Astrocyte (in vitro differentiated cells and primary cell): ENCODE results near the gene PLEKHA1.

Experiments
- CTCF ChIP-seq: IDR thresholded peaks from 2 replicates; pipeline ENCODE4 v1.5.1; 2011; ENCODE audit warnings: low read depth, mild to moderate bottlenecking, inconsistent platforms, low read length, moderate library complexity; ENCODE audit not compliant: insufficient read depth
- EZH2 ChIP-seq: IDR thresholded peaks from 2 replicates; pipeline ENCODE4 v1.6.1; 2012; ENCODE audit warnings: mild to moderate bottlenecking, low read length, inconsistent platforms; ENCODE audit not compliant: insufficient read depth

GRCh38 chr10:122361046-122361445, 13.5 kb upstream of the PLEKHA1 start:
- TF ChIP-seq CTCF: no peak
- no peak for TF ChIP-seq EZH2
